GM18861 (cell line): ENCODE data around the gene PPP1R1B.

ENCODE experiments used
- ATAC-seq: cut with Tn5 transposase; IDR thresholded peaks from one replicate; pipeline ENCODE4 v1.9.1; 2021; ENCODE audit not compliant: unreplicated experiment

PPP1R1B gene

GRCh38 chr17:39678340-39679116 lies 51.8 kb downstream of the PPP1R1B start:
- ATAC-seq, result no peak

GRCh38 chr17:39679521-39680192 lies 52.9 kb downstream of the PPP1R1B start:
- ATAC-seq, result no peak

- no peak for ATAC-seq
Measured at GRCh38 chr17:39683295-39683939, 56.7 kb downstream of the PPP1R1B start.

- ATAC-seq, result no peak
Measured at GRCh38 chr17:39684369-39685192, 57.8 kb downstream of the PPP1R1B start.
